Glomerular visceral epithelial cell (primary cell): ENCODE measurements around the gene LZTS2.
"Not testable (repeated sequence)": the region's sequence is repeated elsewhere in the genome, so short reads cannot be mapped to it uniquely, and the experiment has no call there.

ENCODE experiments used
- DNase-seq: peaks from one replicate; pipeline ENCODE4 v3.0.0-alpha.2; 2016; ENCODE audit errors: extremely low spot score

Gene LZTS2

GRCh38 chr10:100999742-101000126 lies at the start of gene LZTS2:
Gene LZTS2, plus strand, starts transcription at chr10:100999808. Its CDS starts 2,731 bp downstream, at chr10:101002539.
- no peak for DNase-seq

- DNase-seq = no peak
Measured at GRCh38 chr10:100960251-100960650, 39.4 kb upstream of the LZTS2 start.

GRCh38 chr10:100962351-100963080 lies 37.1 kb upstream of the LZTS2 start:
- no peak for DNase-seq

GRCh38 chr10:100963826-100964225 lies 35.8 kb upstream of the LZTS2 start:
- no peak for DNase-seq

GRCh38 chr10:100965820-100966219 lies 33.8 kb upstream of the LZTS2 start:
- no peak for DNase-seq

GRCh38 chr10:100966887-100967286 lies 32.7 kb upstream of the LZTS2 start:
- DNase-seq = no peak

- no peak for DNase-seq
Measured at GRCh38 chr10:100967332-100967731, 32.3 kb upstream of the LZTS2 start.

- DNase-seq = no peak
Measured at GRCh38 chr10:100968062-100968736, 31.4 kb upstream of the LZTS2 start.

- no peak for DNase-seq
Measured at GRCh38 chr10:100968863-100969186, 30.8 kb upstream of the LZTS2 start.

GRCh38 chr10:100969187-100970075 lies 30.2 kb upstream of the LZTS2 start, which contains the start of gene SEMA4G:
Gene SEMA4G, plus strand, starts transcription at chr10:100969504. Its CDS starts 3,409 bp downstream, at chr10:100972913.
- peak; percentile 48 for DNase-seq

- no peak for DNase-seq
Measured at GRCh38 chr10:100970076-100970913, 29.3 kb upstream of the LZTS2 start.

- DNase-seq = peak; percentile 56
Measured at GRCh38 chr10:100970914-100971811, 28.4 kb upstream of the LZTS2 start.

GRCh38 chr10:100972115-100972903 lies 27.3 kb upstream of the LZTS2 start:
- no peak for DNase-seq

GRCh38 chr10:100972904-100973535 lies 26.6 kb upstream of the LZTS2 start:
- no peak for DNase-seq

- not testable (repeated sequence) for DNase-seq
Measured at GRCh38 chr10:100975397-100975796, 24.2 kb upstream of the LZTS2 start.

GRCh38 chr10:100976906-100977305 lies 22.7 kb upstream of the LZTS2 start:
- DNase-seq = no peak

- no peak for DNase-seq
Measured at GRCh38 chr10:100977436-100977835, 22.2 kb upstream of the LZTS2 start.

- DNase-seq = no peak
Measured at GRCh38 chr10:100978121-100978900, 21.3 kb upstream of the LZTS2 start.

- DNase-seq = no peak
Measured at GRCh38 chr10:100978901-100979195, 20.8 kb upstream of the LZTS2 start.
